NCI-H146 (cell line): Measurements from ENCODE around the gene SORBS2.
A peak's percentile ranks its signal among the peaks of the same experiment; 100 is the strongest.

Source experiments
- DNase-seq: peaks from one replicate; lab custom pipeline; 2025; lab: John Stamatoyannopoulos, UW

Gene SORBS2

DNA sequence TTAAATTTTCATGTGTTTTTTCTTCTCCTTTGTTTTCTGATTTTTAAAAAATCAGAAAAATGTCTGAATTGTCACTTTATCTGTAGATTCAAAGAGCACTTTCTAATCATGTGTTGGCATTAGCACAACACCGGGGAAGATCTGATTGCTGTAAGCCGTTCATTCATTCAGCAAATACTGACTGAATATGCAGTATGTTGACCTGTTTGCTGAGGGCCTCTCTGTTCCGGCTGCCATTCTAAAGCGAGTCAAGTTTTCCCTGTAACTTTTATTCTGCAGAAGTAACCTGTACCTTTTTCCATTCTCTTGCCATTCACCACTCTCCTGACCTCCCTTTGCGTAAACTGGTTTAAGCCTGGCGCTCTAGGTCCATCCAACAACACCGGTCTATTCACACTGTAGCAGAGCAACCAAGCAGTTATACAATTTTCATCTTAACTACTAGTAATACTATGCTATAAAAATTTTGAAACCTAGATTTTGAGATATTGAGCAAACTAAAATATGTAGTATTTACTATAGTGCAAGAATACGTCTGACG lies 6.7 kb downstream of the SORBS2 start:
- DNase-seq = no peak

DNA sequence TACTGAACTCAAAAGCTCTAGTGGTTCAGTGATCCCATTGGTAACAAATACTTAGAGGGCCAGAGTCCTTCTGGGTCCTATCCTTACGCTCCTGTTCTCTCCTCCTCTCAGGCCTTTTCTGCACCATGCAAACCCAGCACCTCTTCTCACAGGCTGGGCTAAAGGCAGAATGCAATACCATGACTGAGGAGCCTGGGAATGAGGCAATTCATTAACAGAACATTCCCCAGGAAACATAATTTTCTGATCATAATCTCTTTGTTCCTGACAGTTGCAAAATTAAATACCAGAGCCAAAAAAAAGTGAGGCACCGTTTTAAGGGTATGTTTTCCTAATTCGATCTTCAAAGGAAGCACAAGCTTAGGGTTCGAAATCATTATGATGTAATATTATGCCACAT lies 9.0 kb downstream of the SORBS2 start:
- DNase-seq = no peak

DNA sequence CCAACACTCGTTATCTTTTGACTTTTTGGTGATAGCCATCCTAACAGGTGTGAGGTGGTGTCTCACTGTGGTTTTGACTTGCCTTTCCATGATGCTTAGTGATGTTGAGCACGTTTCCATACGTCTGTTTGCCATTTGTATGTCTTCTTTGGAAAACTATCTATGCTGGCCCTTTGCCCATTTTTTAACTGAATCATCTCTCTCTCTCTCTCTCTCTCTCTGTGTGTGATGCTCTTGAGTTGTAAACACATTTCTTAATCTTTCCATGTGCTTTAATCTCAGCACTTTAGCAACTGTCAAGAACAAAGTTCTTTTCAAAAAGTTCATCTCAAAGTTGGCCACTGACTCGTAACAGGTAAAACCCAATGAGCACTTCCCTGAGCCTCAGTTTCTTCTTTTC lies 10.5 kb downstream of the SORBS2 start:
- no peak for DNase-seq

DNA sequence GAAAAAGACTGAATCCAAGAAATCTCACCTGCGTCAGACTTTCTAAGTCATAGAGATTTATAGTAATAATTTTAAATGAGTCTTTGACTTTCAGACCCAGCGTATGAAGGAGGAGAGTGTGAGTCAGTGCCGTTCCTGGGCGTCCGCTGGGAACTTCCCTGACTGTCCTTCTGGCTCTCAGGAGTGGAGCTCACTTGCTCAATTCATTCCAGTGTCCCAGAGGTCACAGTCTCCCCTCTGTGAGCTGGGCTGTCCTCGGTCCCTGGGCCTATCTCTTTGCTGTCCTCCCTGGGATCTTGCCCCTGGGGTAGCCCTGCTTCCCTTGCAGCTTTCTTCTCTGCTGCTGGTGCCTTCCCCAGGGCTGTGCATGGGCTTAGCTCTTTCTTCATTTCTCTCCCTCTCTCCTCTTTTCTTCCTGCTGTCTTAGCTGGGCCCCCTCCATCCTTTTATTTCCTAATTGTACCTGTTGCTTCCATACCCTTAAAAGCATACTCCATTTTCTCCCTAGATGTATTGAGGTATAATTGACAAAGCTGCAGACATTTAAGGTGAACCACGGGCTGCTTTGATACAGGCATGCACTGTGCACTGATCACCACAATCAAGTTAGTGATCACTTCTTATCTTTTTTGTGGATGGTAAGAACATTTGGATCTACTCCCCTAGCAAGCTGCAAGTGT lies 11.6 kb downstream of the SORBS2 start:
- no peak for DNase-seq

- no peak for DNase-seq
These were observed 12.6 kb downstream of the SORBS2 start for GRCh38 chr4:185799442-185799841.

GRCh38 chr4:185797596-185798338 lies 14.2 kb downstream of the SORBS2 start:
- no peak for DNase-seq

GRCh38 chr4:185797018-185797417 lies 15.0 kb downstream of the SORBS2 start:
- DNase-seq = no peak

DNA sequence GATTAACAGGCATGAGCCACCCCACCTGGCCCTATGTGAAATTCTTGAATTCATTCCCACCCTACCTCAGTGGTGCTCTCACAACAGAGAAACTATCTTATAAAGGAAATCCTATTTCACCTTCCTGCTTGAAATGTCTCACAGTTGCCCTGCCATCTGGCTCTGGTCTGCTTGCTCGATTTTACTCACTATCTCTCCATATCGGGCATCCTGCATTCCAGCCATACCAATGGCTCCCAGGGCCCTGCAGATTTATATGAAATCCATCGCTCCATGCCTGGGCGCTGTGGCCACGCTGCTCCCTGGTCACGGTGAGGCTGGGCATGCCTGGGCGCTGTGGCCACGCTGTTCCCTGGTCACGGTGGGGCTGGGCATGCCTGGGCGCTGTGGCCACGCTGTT lies 15.8 kb downstream of the SORBS2 start:
- no peak for DNase-seq

GRCh38 chr4:185794637-185795036 lies 17.4 kb downstream of the SORBS2 start:
- no peak for DNase-seq

DNA sequence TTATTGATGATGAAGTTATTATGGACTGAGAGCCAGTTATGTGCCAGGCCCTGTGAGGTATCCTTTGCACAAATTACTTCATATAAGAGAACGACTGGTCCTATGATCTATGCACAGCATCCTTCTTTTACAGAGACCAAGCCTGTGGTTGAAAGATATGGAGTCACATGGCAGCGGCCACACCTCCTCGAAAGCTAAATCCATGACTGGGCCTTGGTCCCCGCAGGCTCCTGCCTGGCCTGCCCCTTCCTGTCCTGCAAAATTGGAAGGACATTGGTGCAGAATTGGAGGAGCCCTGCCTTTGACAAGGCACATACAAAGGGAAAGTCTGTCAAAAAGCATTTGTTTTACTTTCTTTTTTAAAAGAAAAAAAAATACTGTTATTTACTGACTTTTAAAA lies 18.3 kb downstream of the SORBS2 start:
- no peak for DNase-seq

GRCh38 chr4:185793116-185793485 lies 18.9 kb downstream of the SORBS2 start:
- no peak for DNase-seq

DNA sequence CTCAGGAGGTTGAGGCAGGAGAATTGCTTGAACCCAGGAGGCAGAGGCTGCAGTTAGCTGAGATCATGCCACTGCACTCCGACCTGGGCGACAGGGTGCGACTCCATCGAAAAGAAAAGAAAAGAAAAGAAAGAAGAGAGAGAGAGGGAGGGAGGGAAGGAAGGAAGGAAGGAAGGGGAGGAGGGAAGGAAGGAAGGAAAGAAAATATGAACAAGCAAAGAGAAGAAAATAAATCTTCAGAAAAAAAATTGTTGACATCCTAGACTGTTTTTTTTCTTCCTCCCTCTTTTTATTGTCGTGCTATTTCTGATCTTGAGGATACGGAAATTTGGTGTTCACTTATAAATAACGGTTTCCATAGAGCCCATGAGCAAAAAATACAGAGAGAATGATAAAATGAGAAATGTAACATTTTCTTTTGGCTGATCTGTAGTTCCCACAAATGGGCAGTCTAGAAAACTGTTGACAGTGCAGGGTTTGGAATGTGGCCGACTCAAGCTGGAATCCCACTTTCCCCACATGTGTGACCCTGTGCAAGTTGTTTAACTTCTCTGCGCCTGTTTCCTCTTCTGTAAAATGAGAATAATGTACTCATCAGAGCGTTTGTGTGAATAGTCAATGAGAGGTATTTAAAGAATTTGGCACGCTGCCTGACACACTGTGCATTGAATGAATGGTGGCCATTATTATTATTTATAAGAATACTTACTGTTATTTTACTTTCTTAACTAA lies 19.4 kb downstream of the SORBS2 start:
- no peak for DNase-seq

DNA sequence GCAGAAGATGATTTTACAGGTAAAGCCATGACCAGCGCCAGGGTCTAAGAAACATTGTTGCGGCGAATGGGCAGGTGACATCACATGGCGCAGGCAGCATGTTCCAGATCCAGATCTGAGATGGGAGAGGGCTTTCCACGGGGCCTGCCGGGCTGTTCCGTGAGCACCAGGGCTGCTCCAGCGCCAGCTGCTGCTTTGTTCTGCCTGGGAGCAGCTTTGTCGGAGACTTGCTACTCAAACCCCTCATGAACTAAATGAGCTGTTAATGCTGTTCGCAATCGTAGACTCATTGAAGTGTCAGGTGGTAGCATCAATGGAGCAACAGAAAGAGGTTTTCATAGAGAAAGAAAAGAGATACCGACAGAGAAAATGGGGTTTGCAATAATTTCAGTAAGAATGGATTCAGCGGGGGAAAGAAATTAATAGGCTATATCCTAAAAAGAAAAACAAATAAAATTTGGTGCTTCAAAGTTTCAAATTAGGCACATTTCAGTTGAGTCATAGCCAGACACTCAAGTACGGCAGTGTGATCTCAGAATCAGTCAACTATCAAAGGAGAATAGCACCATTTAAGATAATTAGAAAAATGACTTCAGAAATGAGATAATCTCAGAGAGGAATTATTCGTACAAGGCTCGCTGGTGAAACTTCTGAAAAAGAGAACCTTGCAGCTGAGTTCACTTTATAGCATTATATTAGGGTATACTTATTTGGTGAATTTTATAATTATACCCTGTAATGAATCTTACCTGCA lies 23.9 kb downstream of the SORBS2 start:
- DNase-seq = no peak

DNA sequence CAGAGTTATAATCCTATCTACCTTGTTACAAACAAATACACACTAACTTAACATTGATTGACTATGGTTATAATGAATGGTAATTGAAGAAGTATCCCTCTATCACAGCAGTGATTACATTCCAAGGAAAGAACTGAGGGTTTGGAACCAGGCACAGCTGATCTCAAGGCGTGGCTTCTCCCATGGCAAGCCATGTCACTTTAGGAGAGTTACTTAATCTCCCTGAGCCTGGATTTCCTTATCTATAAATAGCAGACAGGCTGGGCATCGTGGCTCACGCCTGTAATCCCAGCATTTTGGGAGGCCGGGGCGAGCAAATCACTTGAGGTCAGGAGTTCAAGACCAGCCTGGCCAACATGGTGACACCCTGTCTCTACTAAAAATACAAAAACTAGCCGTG lies 25.6 kb downstream of the SORBS2 start:
- DNase-seq = no peak

GRCh38 chr4:185783574-185783973 lies 28.4 kb downstream of the SORBS2 start:
- DNase-seq = no peak

DNA sequence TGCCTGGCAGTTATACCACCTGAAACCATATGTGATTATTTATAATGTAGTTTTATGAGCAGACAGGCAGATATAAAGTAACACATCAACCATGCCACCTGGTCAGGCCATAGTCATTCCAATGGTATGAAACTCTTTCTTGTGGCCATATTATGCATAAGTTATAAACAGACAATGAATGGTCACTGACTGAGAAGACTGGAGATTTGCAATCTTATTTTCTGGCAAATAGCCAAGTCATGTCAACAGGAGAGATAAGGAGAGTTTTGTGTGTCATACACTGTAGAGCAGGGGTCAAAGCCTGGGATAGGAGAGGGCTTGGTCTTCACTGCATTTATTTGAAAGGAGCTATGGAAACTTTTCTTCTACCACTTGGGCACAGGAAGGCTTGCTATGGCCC lies 29.5 kb downstream of the SORBS2 start:
- DNase-seq = peak; percentile 1

GRCh38 chr4:185781555-185782215 lies 30.3 kb downstream of the SORBS2 start:
- no peak for DNase-seq

DNA sequence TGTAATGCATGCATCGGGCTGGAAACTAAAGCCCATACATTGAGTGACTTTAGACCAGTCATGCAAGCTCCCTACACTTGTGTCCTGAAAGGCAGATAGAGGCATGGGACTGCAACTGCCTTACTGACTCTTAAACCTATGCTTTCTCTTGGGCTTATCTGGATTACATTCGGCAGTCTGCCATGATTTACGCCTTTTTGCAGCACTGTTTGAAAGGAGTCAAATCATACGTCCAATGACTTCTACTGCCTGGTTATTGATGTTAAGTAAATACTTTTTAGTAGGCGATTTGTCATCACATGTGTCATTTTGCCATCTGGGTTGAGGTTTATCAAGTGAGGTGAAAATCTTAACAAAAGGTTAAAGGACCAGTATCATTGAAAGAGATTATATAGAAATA lies 31.5 kb downstream of the SORBS2 start:
- no peak for DNase-seq

- no peak for DNase-seq
These were observed 32.5 kb downstream of the SORBS2 start for GRCh38 chr4:185779517-185779916.

DNA sequence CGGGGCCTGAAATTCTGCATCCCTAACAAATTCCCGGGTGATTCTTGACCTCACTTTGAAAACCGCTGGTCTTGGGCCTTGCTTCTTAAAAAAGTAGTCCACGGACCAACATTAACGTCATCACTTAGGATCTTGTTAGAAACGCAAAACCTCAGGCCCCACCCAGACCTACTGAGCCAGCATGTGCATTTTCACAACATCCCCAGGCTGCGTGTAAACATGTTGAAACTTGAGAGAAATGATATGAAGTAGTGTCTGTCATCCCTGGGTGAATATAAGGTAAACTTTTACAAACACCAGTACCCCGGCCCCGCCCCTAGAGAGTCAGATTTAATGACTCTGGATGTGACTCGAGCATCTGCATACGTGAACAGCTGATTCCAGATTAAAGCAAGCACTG lies 33.7 kb downstream of the SORBS2 start:
- DNase-seq = no peak

DNA sequence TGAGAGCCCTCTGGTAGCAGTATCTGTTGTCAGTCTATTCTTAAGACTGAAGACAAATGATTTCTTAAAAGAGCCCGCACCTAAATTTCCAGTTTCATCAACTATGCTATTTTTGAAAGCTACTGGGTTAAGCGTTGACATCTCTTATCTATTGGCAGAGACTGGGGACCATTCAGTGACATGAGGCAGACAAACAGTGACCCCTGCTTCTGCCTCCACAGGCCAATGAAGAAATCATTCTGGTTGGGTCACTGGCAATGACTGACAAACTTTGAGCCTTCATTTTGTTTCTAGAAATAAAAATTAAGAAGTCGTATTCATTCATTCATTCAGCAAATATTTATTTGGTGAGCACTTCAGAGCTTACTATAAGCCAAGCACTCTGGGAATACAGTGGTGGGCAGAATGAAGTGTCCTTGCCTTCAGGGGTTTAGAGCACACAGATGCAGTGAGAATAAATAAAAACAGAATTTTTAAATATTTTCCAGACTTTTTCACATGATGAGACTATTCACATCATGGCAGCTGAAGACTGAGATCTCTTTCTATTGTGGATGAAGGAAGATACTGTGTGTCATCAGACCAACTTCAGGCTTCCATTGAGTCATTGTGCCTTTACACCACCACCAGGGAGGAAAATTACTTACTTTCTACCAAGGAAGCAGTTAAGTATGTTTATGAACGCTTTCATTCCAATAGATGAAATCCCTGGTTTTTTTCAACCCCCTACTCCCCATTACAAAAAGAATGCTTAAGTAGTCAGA lies 36.0 kb downstream of the SORBS2 start:
- no peak for DNase-seq
